ENCODE data around the gene CCSER2.

Gene CCSER2

GRCh38 chr10:84365335-84365881, 37.0 kb downstream of the CCSER2 start:
- TF ChIP-seq CTCF (IDR thresholded peaks at IDR 0.05; ENCODE audit: low read depth, low read length) = no peak
- no peak overlapping the region for H3K4me3 ChIP-seq (ENCODE audit: low read depth, low read length)
- no peak for DNase-seq (ENCODE audit: low read depth, low spot score)
- in situ Hi-C loops (cut with HindIII; ENCODE audit: low sequenced_read_pairs) = no loop called here

- H3K4me3 ChIP-seq (ENCODE audit: low read depth, low read length) = no peak overlapping the region
- DNase-seq (ENCODE audit: low read depth, low spot score) = no peak
- in situ Hi-C loops (cut with HindIII; ENCODE audit: low sequenced_read_pairs) = no loop called here
- TF ChIP-seq CTCF (IDR thresholded peaks at IDR 0.05; ENCODE audit: low read depth, low read length) = no peak
These were observed 37.7 kb downstream of the CCSER2 start for GRCh38 chr10:84366041-84366440.

- no peak overlapping the region for H3K4me3 ChIP-seq (ENCODE audit: low read depth, low read length)
- in situ Hi-C loops (cut with HindIII; ENCODE audit: low sequenced_read_pairs) = no loop called here
- TF ChIP-seq CTCF (IDR thresholded peaks at IDR 0.05; ENCODE audit: low read depth, low read length) = no peak
- DNase-seq (ENCODE audit: low read depth, low spot score) = no peak
These were observed 38.9 kb downstream of the CCSER2 start for GRCh38 chr10:84367256-84367655.

GRCh38 chr10:84368828-84369227, 40.4 kb downstream of the CCSER2 start:
- in situ Hi-C loops (cut with HindIII; ENCODE audit: low sequenced_read_pairs) = no loop called here
- no peak overlapping the region for H3K4me3 ChIP-seq (ENCODE audit: low read depth, low read length)
- DNase-seq (ENCODE audit: low read depth, low spot score) = no peak
- no peak for TF ChIP-seq CTCF (IDR thresholded peaks at IDR 0.05; ENCODE audit: low read depth, low read length)

GRCh38 chr10:84370283-84370682, 41.9 kb downstream of the CCSER2 start:
- no peak overlapping the region for H3K4me3 ChIP-seq (ENCODE audit: low read depth, low read length)
- DNase-seq (ENCODE audit: low read depth, low spot score) = no peak
- in situ Hi-C loops (cut with HindIII; ENCODE audit: low sequenced_read_pairs) = no loop called here
- TF ChIP-seq CTCF (IDR thresholded peaks at IDR 0.05; ENCODE audit: low read depth, low read length) = no peak

- no peak overlapping the region for H3K4me3 ChIP-seq (ENCODE audit: low read depth, low read length)
- no peak for TF ChIP-seq CTCF (IDR thresholded peaks at IDR 0.05; ENCODE audit: low read depth, low read length)
- DNase-seq (ENCODE audit: low read depth, low spot score) = no peak
- in situ Hi-C loops (cut with HindIII; ENCODE audit: low sequenced_read_pairs) = no loop called here
These were observed 43.6 kb downstream of the CCSER2 start for GRCh38 chr10:84371944-84372343.

GRCh38 chr10:84373000-84373399, 44.6 kb downstream of the CCSER2 start:
- DNase-seq (ENCODE audit: low read depth, low spot score) = no peak
- in situ Hi-C loops (cut with HindIII; ENCODE audit: low sequenced_read_pairs) = no loop called here
- no peak overlapping the region for H3K4me3 ChIP-seq (ENCODE audit: low read depth, low read length)
- no peak for TF ChIP-seq CTCF (IDR thresholded peaks at IDR 0.05; ENCODE audit: low read depth, low read length)

Data from astrocyte of the spinal cord (primary cell).